Sigmoid colon (tissue), 4 donors: ENCODE measurements around the gene KRTAP12-3.
"Not testable (repeated sequence)": the region's sequence is repeated elsewhere in the genome, so short reads cannot be mapped to it uniquely, and the experiment has no call there.

ENCODE experiments used
- CTCF ChIP-seq, 4 experiments: fragments of 450-650 bp in 3 of 4; fragments of 200-600 bp in 1 of 4; IDR thresholded peaks; one replicate each; pipeline ENCODE4 v1.5.1; 2016 to 2019; ENCODE audit warnings: antibody characterized with exemption in 4 of 4, mild to moderate bottlenecking in 3 of 4, moderate library complexity in 2 of 4
- EP300 ChIP-seq, 4 donors: sonication (generic); formaldehyde crosslinking; IDR thresholded peaks; one replicate each; pipeline ENCODE4 v1.6.1; 2017; ENCODE audit warnings: antibody characterized with exemption in 4 of 4
- POLR2AphosphoS5 ChIP-seq, 4 donors: sonication (generic); formaldehyde crosslinking; IDR thresholded peaks; one replicate each; pipeline ENCODE4 v1.6.1; 2017; ENCODE audit warnings: antibody characterized with exemption in 4 of 4

GRCh38 chr21:44637851-44638348 lies 19.8 kb upstream of the KRTAP12-3 start:
- TF ChIP-seq CTCF, EP300, POLR2AphosphoS5 (IDR thresholded peaks at IDR 0.05): not testable (repeated sequence)
